HepG2 (cell line): Measurements from ENCODE around the gene MLLT11. TPM values are rescaled to one million over a fixed set of nuclear protein-coding genes. Genes with fewer than 3 reads are reported as not detected.

Source experiments
- ATF3 ChIP-seq: sonication (generic); formaldehyde crosslinking; IDR thresholded peaks from 2 replicates; pipeline ENCODE4 v1.4.0; 2020; ENCODE audit warnings: missing genetic modification reagents
- DNMT3B ChIP-seq: conservative IDR thresholded peaks from 2 replicates; pipeline ENCODE4 v1.6.1; 2016; ENCODE audit warnings: missing biosample characterization, control low read depth
- E2F5 ChIP-seq: sonication (generic); formaldehyde crosslinking; conservative IDR thresholded peaks from 2 replicates; pipeline ENCODE4 v1.4.0; 2020; ENCODE audit warnings: missing genetic modification reagents
- JUNB ChIP-seq: sonication (generic); formaldehyde crosslinking; IDR thresholded peaks from 2 replicates; pipeline ENCODE4 v1.8.0; 2022; ENCODE audit warnings: missing genetic modification reagents, mild to moderate bottlenecking, borderline replicate concordance
- KAT7 ChIP-seq: IDR thresholded peaks from 2 replicates; pipeline ENCODE4 v1.6.1; 2018; ENCODE audit warnings: borderline replicate concordance, missing compliant biosample characterization
- KMT2B ChIP-seq: IDR thresholded peaks from 2 replicates; pipeline ENCODE4 v1.6.1; 2016; ENCODE audit warnings: missing genetic modification reagents, missing compliant biosample characterization
- MTA1 ChIP-seq: sonication (generic); formaldehyde crosslinking; IDR thresholded peaks from 2 replicates; pipeline ENCODE4 v1.4.0; 2020; ENCODE audit warnings: missing genetic modification reagents, mild to moderate bottlenecking, borderline replicate concordance
- NCOR1 ChIP-seq: fragments of 200-600 bp; sonication (generic); IDR thresholded peaks from 2 replicates; pipeline ENCODE4 v1.7.0; 2017; ENCODE audit warnings: antibody characterized with exemption, low read length, borderline replicate concordance
- RNF219 ChIP-seq: sonication (generic); formaldehyde crosslinking; IDR thresholded peaks from 2 replicates; pipeline ENCODE4 v1.5.0; 2020; ENCODE audit warnings: mild to moderate bottlenecking, missing genetic modification reagents
- U2AF2 ChIP-seq: fragments of 200-400 bp; formaldehyde crosslinking; IDR thresholded peaks from 2 replicates; pipeline ENCODE4 v1.6.1; 2017; ENCODE audit warnings: low read depth, mild to moderate bottlenecking, low read length
- ZNF33A ChIP-seq: sonication (generic); formaldehyde crosslinking; IDR thresholded peaks from 2 replicates; pipeline ENCODE4 v1.5.1; 2020; ENCODE audit warnings: missing genetic modification reagents, mild to moderate bottlenecking, moderate library complexity, borderline replicate concordance
- ZNF407 ChIP-seq: sonication (generic); formaldehyde crosslinking; IDR thresholded peaks from one replicate; pipeline ENCODE4 v1.5.1; 2020; ENCODE audit warnings: mild to moderate bottlenecking, missing genetic modification reagents; ENCODE audit errors: not compliant biosample characterization
- polyA plus RNA-seq, 8 experiments: library from polyadenylated mRNA; depleted of rRNA in 3 of 8; stranded (reverse) in 7 of 8; unstranded in 1 of 8; fragments of >200 nt; fragmentation: Illumina TruSeq in 4 of 8; extraction: Trizol in 4 of 8; gene quantifications; 2 replicates each; pipeline versions ENCODE4 v1.2.1 to v1.2.3, GENCODE V29; 2011 to 2016; ENCODE audit warnings: low read depth in 4 of 8, missing spikeins in 1 of 8, mixed read lengths in 1 of 8; ENCODE audit not compliant: insufficient read depth in 1 of 8
- total RNA-seq, 5 experiments: library from RNA; depleted of rRNA; stranded (reverse); fragments of >200 nt; fragmentation: Illumina TruSeq; extraction: Trizol; gene quantifications; 2 replicates each; pipeline ENCODE4 v1.2.3, GENCODE V29; 2016; ENCODE audit warnings: low read depth in 1 of 5
- TF ChIP-seq, protein P1 (sequence below): sonication (generic); formaldehyde crosslinking; conservative IDR thresholded peaks from 2 replicates; pipeline ENCODE4 v1.4.0; 2020; ENCODE audit warnings: missing genetic modification reagents
- TF ChIP-seq, protein P2 (sequence below): sonication (generic); formaldehyde crosslinking; IDR thresholded peaks from 2 replicates; pipeline ENCODE4 v1.4.0; 2020; ENCODE audit warnings: mild to moderate bottlenecking, missing genetic modification reagents

MLLT11 gene
- total and polyA plus RNA-seq, 2 of the 13 experiments (the other 11 are each of a cell fraction or from before 2014, with no cell fraction given), result 0.21 to 0.22 TPM

DNA sequence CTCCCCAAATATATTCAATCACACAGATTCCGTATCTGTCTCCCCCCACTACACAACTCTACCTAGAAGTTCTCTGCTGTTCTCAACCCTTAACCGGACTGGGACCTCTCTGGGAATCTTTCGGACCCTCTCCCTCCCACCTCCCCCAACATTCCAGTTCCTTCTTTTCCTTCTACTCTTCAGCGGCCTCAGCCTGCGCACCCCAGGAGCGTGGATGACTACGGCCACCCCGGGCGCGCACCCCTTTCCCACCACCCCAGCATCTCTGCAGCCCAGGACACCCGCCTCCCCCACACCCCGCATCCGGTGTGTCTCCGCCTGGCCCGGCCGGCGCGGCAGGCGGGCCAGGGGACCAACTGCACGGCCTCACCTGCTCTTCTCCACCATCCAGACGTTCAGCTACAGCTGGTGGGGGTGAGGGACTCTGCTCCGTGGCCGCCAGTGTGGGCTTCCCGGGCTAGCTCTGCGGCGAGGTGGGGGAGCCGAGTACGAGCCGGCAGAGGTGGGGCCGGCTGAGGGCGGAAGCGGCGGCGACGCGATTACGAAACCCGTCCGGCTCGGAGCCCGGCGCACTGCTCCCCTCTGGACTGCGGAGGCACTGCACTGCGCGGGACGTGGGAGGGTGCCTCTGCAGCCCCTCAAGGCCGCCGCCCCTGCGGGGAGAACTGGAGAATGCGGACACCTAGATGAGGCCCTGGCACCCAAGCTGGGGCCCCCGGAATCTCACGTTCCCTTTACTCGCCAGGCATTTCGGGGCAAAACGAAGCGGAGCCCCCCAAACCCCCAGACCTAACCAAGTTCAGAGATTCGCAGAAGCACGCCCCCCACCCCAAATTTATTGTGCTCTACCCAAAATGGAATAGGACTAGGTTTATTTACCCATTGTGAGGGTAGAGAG, 839 bp upstream of the MLLT11 start, which contains the start of gene CDC42SE1 (continued):
- TF ChIP-seq ZNF407 (CRISPR knock-in tag) (no peak), DNMT3B (CRISPR knock-in tag) (no peak), RNF219 (CRISPR knock-in tag) (no peak), KMT2B (CRISPR knock-in tag) (peak; percentile 66), NCOR1 (no peak), ATF3 (CRISPR knock-in tag) (peak; percentile 46; the same call in 1 of the 2 replicates), E2F5 (CRISPR knock-in tag) (no peak), KAT7 (CRISPR knock-in tag) (peak; percentile 90; the same call in 1 of the 2 replicates), JUNB (CRISPR knock-in tag) (no peak), U2AF2 (no peak), MTA1 (CRISPR knock-in tag) (peak; percentile 75; the same call in 1 of the 2 replicates), ZNF33A (CRISPR knock-in tag) (no peak)
- TF ChIP-seq, protein P1, sequence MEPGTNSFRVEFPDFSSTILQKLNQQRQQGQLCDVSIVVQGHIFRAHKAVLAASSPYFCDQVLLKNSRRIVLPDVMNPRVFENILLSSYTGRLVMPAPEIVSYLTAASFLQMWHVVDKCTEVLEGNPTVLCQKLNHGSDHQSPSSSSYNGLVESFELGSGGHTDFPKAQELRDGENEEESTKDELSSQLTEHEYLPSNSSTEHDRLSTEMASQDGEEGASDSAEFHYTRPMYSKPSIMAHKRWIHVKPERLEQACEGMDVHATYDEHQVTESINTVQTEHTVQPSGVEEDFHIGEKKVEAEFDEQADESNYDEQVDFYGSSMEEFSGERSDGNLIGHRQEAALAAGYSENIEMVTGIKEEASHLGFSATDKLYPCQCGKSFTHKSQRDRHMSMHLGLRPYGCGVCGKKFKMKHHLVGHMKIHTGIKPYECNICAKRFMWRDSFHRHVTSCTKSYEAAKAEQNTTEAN (CRISPR knock-in tag), result no peak
- TF ChIP-seq, protein P2, sequence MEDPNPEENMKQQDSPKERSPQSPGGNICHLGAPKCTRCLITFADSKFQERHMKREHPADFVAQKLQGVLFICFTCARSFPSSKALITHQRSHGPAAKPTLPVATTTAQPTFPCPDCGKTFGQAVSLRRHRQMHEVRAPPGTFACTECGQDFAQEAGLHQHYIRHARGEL (CRISPR knock-in tag), result no peak
